K562 (cell line): Measurements from ENCODE around the gene NTF4. TPM values are rescaled to one million over a fixed set of nuclear protein-coding genes. Genes with fewer than 3 reads are reported as not detected.

Experiments
- ATF3 ChIP-seq, 2 experiments: fragments of 450-650 bp in 1 of 2; sonication (generic) in 1 of 2; formaldehyde crosslinking in 1 of 2; IDR thresholded peaks in 1 of 2; conservative IDR thresholded peaks in 1 of 2; 2 replicates each; pipeline versions ENCODE4 v1.6.1 to v1.8.1; 2016 to 2023; ENCODE audit warnings: mild to moderate bottlenecking in 2 of 2, moderate library complexity in 2 of 2, inconsistent platforms in 1 of 2, missing genetic modification reagents in 1 of 2
- ETS2 ChIP-seq: IDR thresholded peaks from 2 replicates; pipeline ENCODE4 v1.6.1; 2016; ENCODE audit warnings: borderline replicate concordance, missing genetic modification characterization, mild to moderate bottlenecking, moderate library complexity, missing compliant biosample characterization; ENCODE audit not compliant: poor library complexity, severe bottlenecking
- GABPB2 ChIP-seq: fragments of 250-450 bp; sonication (Bioruptor Pico); conservative IDR thresholded peaks from 2 replicates; pipeline ENCODE4 v1.5.1; 2021; ENCODE audit warnings: mild to moderate bottlenecking
- GTF2E2 ChIP-seq: fragments of 200-800 bp; sonication (Bioruptor generic); IDR thresholded peaks from 2 replicates; pipeline ENCODE4 v1.6.1; 2016; ENCODE audit warnings: missing genetic modification characterization, missing compliant biosample characterization
- HES1 ChIP-seq: fragments of 450-650 bp; IDR thresholded peaks from 2 replicates; pipeline ENCODE4 v1.6.1; 2016; ENCODE audit warnings: low read depth, mild to moderate bottlenecking, moderate library complexity
- KLF16 ChIP-seq: IDR thresholded peaks from 2 replicates; pipeline ENCODE4 v1.6.1; 2016; ENCODE audit warnings: antibody characterized with exemption
- NCOR1 ChIP-seq: fragments of 450-650 bp; IDR thresholded peaks from 2 replicates; pipeline ENCODE4 v1.6.1; 2016; ENCODE audit warnings: mild to moderate bottlenecking, moderate library complexity
- PTBP1 ChIP-seq: fragments of 200-400 bp; formaldehyde crosslinking; IDR thresholded peaks from 2 replicates; pipeline ENCODE4 v1.6.1; 2017; ENCODE audit warnings: low read depth, low read length
- RBM39 ChIP-seq: fragments of 200-400 bp; formaldehyde crosslinking; optimal IDR thresholded peaks from 2 replicates; pipeline ENCODE3; 2018; ENCODE audit warnings: low read depth, low read length
- TAF7 ChIP-seq: fragments of 450-650 bp; IDR thresholded peaks from 2 replicates; pipeline ENCODE4 v1.6.1; 2016; ENCODE audit warnings: missing genetic modification characterization, missing compliant biosample characterization
- UBTF ChIP-seq, 2 experiments: IDR thresholded peaks; 2 replicates each; pipeline ENCODE4 v1.6.1; 2012; ENCODE audit warnings: improper control_type of control experiment in 2 of 2, low read depth in 2 of 2, low read length in 2 of 2, borderline replicate concordance in 1 of 2
- ZFPM2 ChIP-seq: fragments of 250-450 bp; sonication (Bioruptor Pico); IDR thresholded peaks from 2 replicates; pipeline ENCODE4 v1.5.1; 2022; ENCODE audit warnings: mild to moderate bottlenecking
- polyA plus RNA-seq, 8 experiments: library from polyadenylated mRNA; depleted of rRNA in 4 of 8; stranded (reverse) in 5 of 8; unstranded in 3 of 8; fragments of >200 nt; fragmentation: Nextera tagmentation in 2 of 8; fragmentation: Illumina TruSeq in 1 of 8; extraction: Ambion mirVana in 2 of 8; extraction: Trizol in 1 of 8; gene quantifications; 2 replicates each; pipeline versions ENCODE4 v1.2.1 to v1.2.3, GENCODE V29; 2011 to 2014; ENCODE audit warnings: inconsistent platforms in 1 of 8, missing spikeins in 1 of 8
- total RNA-seq, 7 experiments: library from RNA; depleted of rRNA in 6 of 7; stranded (reverse); fragments of >200 nt in 6 of 7; fragmentation: Illumina TruSeq in 2 of 7; extraction: Trizol in 2 of 7; gene quantifications; 2 replicates each; pipeline versions ENCODE4 v1.2.1 to v1.2.3, GENCODE V29; 2011 to 2021; ENCODE audit warnings: low replicate concordance in 1 of 7
- TF ChIP-seq, protein P1 (sequence below): fragments of 450-650 bp; formaldehyde crosslinking; IDR thresholded peaks from 2 replicates; pipeline ENCODE4 v1.4.0; 2020; ENCODE audit warnings: mild to moderate bottlenecking, moderate library complexity
- TF ChIP-seq, protein P2 (sequence below), 2 experiments: fragments of 450-650 bp in 1 of 2; IDR thresholded peaks; 2 replicates each; pipeline ENCODE4 v1.6.1; 2011 to 2017; ENCODE audit warnings: low read depth in 2 of 2, antibody characterized with exemption in 1 of 2, borderline replicate concordance in 1 of 2, low read length in 1 of 2, mild to moderate bottlenecking in 1 of 2, mixed read lengths in 1 of 2; ENCODE audit not compliant: control insufficient read depth in 1 of 2

Gene NTF4
- total and polyA plus RNA-seq, 9 of the 15 experiments (the other 6 are each of a cell fraction or from before 2014, with no cell fraction given): not detected

DNA sequence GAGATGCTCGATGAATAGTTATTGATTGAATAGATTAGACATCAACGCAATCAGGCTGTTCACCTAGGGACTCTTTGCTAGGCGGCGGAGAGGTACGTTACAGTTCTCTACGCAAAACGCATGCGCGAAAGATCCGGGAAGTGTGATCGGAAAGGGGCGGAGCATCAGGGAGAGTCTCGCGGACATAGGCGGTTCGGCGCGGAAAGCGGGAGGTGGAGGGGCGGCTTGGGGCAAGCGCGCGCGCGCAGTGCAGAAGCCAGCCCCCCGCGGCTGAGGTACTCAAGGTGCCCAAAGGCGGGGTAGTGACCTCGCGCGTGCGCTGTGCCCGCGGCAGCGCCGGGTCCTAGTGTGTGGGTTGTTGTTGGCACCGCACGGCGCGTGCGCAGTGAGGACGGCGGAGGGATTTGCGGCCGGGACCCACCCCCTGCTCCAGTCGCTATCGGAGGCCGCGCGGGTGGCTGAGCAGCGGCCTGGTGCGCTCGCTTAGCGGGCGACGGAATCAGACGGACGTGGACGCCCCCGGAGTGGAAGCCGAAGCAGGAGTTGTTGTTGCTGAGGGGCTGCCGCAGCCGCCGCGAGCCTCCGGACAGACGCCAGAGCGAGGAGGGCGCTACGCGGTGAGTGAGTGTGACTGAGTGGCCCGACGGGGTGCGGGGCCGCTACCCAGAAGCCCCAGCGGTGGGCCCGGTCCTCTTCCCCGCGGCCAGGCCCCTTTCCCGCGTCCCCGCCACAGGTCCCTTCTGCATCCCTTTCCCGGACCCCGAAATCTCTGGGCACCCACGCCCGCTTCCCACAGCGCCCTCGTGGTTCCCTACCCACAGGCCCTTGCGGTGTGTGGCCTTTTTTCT, 20.6 kb upstream of the NTF4 start, which contains the start of gene SNRNP70 (continued):
- TF ChIP-seq HES1 (no peak; the same call in 1 of the 2 replicates), UBTF (IDR thresholded peaks at IDR 0.05; ENCODE audit: borderline replicate concordance in 1 of 2, low read depth in 2 of 2, low read length in 2 of 2) (0 out of 4 replicates have a peak, but pooled peaks of 1 of the 2 experiments have one; percentile 56), ETS2 (no peak), NCOR1 (no peak), PTBP1 (no peak), GABPB2 (CRISPR knock-in tag) (no peak; the same call in 1 of the 2 replicates), ATF3 (IDR thresholded peaks at IDR 0.05) (no peak), ATF3 (CRISPR knock-in tag; conservative IDR thresholded peaks at IDR 0.05) (no peak; the same call in 1 of the 2 replicates), ZFPM2 (CRISPR knock-in tag) (peak; percentile 77; the same call in 1 of the 2 replicates), KLF16 (no peak), RBM39 (no peak), TAF7 (tag) (peak; percentile 97), GTF2E2 (tag) (peak; percentile 97)
- TF ChIP-seq, protein P1, sequence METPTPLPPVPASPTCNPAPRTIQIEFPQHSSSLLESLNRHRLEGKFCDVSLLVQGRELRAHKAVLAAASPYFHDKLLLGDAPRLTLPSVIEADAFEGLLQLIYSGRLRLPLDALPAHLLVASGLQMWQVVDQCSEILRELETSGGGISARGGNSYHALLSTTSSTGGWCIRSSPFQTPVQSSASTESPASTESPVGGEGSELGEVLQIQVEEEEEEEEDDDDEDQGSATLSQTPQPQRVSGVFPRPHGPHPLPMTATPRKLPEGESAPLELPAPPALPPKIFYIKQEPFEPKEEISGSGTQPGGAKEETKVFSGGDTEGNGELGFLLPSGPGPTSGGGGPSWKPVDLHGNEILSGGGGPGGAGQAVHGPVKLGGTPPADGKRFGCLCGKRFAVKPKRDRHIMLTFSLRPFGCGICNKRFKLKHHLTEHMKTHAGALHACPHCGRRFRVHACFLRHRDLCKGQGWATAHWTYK (CRISPR knock-in tag): peak; percentile 94; the same call in 1 of the 2 replicates
- TF ChIP-seq, protein P2, sequence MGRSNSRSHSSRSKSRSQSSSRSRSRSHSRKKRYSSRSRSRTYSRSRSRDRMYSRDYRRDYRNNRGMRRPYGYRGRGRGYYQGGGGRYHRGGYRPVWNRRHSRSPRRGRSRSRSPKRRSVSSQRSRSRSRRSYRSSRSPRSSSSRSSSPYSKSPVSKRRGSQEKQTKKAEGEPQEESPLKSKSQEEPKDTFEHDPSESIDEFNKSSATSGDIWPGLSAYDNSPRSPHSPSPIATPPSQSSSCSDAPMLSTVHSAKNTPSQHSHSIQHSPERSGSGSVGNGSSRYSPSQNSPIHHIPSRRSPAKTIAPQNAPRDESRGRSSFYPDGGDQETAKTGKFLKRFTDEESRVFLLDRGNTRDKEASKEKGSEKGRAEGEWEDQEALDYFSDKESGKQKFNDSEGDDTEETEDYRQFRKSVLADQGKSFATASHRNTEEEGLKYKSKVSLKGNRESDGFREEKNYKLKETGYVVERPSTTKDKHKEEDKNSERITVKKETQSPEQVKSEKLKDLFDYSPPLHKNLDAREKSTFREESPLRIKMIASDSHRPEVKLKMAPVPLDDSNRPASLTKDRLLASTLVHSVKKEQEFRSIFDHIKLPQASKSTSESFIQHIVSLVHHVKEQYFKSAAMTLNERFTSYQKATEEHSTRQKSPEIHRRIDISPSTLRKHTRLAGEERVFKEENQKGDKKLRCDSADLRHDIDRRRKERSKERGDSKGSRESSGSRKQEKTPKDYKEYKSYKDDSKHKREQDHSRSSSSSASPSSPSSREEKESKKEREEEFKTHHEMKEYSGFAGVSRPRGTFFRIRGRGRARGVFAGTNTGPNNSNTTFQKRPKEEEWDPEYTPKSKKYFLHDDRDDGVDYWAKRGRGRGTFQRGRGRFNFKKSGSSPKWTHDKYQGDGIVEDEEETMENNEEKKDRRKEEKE (IDR thresholded peaks at IDR 0.05; ENCODE audit: borderline replicate concordance in 1 of 2, control insufficient read depth in 1 of 2, low read depth in 2 of 2, low read length in 1 of 2): no peak
